GM12872 (cell line): ENCODE data around the gene CFAP61.
A peak's percentile ranks its signal among the peaks of the same experiment; 100 is the strongest.

Experiments
- TF ChIP-seq, protein P1 (sequence below): IDR thresholded peaks from 3 replicates; pipeline ENCODE4 v1.5.1; 2011; ENCODE audit warnings: low read depth, mild to moderate bottlenecking, low read length, moderate library complexity; ENCODE audit not compliant: insufficient read depth

CFAP61 gene

DNA sequence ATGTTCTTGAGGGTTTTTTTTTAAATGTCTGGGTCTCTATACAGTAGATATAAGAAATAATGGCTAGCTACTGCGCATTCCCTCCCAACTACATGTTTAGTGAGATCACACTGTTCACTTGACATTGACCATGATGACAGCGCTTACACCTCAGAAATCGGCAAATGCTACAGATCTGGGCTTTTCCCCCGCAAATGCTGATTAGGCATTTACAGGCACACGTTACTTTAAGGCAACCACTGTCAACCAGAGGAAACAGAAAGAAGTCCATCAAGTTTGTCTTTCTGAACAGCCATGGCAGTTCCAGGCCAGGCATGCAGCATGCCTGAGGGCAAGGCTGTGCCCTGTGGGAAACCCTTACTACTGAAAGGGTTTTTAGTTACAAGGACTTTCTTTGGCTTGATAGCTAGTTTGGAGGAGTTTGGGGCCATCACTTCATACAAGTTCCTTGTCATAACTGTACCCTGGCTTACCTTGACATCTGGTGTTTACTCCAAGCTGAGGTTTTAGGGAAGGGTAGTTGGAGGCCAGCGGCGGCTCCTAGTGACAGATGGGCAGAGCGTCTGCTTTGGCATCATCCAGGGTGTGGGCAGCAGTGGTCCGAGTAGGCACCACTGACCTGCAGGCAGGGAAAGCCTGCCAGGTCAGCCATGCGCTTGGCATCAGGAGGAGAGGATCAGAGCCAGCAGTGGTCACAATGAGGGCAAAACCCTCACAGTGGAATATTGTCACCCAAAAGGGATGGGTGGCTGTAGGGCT lies 43.0 kb downstream of the CFAP61 start:
- TF ChIP-seq, protein P1, sequence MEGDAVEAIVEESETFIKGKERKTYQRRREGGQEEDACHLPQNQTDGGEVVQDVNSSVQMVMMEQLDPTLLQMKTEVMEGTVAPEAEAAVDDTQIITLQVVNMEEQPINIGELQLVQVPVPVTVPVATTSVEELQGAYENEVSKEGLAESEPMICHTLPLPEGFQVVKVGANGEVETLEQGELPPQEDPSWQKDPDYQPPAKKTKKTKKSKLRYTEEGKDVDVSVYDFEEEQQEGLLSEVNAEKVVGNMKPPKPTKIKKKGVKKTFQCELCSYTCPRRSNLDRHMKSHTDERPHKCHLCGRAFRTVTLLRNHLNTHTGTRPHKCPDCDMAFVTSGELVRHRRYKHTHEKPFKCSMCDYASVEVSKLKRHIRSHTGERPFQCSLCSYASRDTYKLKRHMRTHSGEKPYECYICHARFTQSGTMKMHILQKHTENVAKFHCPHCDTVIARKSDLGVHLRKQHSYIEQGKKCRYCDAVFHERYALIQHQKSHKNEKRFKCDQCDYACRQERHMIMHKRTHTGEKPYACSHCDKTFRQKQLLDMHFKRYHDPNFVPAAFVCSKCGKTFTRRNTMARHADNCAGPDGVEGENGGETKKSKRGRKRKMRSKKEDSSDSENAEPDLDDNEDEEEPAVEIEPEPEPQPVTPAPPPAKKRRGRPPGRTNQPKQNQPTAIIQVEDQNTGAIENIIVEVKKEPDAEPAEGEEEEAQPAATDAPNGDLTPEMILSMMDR: no peak

DNA sequence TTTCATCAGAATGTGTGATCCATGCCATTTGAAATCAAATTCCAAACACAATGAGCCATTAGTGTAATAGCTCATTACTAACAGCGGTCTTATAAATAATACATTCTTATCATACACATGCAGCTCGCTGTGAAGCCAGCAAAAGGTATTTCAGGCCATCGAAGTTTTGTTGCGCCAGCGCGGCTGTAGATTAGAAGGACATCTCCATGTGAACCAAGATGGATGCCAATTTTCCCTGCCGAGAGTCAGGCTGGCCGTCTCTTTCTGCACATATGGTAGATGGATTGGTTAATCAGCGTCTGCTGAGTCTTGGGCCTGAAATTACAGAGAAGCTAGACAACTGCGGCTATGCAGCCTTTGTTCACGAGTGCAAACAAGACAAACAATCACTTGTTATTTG lies 44.1 kb downstream of the CFAP61 start:
- TF ChIP-seq, protein P1: no peak

DNA sequence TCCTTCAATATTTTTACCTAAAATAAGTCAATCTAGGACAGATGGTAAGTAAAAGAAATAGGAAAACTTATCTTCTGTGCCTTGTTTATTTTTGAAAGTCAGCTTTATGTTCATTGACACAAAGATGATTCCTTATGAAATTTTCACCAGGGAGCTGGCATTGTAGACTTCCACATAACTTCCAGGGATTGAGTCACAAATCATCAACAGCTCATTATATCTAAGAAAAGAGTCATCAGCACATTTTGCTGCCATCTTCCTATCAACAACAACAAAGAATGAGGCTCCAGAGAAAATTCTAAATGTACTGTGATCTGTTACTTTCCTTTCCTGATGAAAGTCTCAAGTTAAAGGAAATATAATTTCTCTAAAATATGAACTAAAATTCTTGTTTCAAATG lies 48.5 kb downstream of the CFAP61 start:
- TF ChIP-seq, protein P1: no peak

DNA sequence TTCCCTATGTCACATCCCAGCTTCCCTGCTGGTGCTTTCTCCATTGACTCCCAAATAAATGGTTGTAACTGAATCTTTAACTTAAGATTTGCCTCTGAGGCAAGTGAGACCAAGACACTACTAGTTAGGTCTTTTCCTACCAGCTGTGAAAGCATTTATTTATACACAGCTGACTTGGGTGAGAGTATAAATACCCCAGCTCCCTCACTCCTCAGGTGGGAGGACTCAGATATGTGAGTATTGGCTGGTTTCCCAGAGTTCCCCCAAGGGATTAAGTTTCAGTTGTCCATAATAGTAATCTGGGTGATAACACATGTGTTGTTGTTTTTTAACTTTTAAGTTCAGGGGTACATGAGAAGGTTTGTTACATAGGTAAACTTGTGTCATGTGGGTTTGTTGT lies 49.8 kb downstream of the CFAP61 start:
- TF ChIP-seq, protein P1: no peak

DNA sequence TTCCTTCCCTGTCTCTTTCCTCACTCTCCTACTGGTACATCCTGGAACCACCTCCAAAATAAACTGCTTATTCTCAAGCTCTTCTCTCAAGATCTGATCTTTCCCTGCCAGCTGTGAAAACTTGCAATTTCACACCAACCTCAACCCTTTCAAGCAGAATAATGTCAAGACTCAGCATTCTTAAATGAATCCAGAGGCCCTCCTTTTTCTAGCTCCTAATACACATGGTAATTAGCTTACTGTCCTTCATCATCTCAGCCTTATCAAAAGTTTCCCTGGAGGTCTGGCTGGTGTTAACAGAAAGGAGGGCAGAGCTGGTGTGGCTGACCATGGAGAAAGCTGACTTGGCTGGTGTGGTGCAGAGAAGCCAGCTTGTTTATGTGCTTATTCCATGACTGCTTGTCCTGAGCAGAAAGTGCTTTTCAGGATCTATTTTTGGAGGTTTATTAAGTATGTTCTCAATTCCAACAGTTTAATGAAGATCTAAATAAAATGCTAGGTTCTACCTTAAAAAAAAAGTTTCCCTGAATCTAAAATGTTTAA lies 50.5 kb downstream of the CFAP61 start:
- TF ChIP-seq, protein P1: no peak

DNA sequence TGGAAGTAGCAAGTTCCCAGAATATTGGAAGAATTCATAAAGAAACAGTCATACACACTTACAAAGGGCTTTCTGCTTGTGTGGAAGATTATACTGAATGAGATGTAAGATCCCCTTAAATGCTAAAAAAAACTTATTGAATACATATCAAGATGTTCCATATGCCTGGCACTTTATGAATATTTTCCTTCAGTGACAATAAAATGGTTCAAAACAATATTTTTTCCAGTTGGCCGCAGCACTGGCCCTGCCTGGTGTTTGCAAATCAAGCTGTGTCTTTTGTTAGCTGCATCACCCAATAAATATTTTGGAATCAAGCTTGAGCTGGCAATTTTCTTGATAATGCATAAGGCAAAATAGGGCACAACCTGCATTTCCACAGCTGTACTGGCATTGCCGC lies 51.2 kb downstream of the CFAP61 start:
- TF ChIP-seq, protein P1: no peak

DNA sequence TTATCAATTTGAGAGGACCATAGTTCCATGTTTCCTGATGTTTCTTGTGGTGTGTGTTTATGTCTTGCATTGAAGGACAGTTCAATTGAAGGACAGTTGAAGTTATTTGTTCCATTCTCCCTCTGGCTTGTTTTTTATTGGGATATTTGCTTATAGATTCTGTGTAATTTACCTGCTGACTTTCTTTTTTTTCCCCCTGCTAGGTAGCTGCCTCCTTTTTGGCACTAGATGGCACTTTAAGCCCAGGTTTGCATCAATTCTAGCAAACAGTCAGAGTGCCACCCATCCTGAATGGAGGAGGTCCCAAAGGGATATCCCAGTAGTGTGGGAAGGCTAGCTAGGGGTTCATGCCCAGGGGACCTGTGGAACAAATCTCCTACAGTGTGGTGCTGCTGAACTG lies 78.1 kb downstream of the CFAP61 start:
- TF ChIP-seq, protein P1: peak; percentile 37; the same call in 2 of the 3 replicates
